ENCODE measurements around the gene ALG10B. TPM values are rescaled to one million over a fixed set of nuclear protein-coding genes. Genes with fewer than 3 reads are reported as not detected.
A peak's percentile ranks its signal among the peaks of the same experiment; 100 is the strongest.
"Not testable (repeated sequence)": the region's sequence is repeated elsewhere in the genome, so short reads cannot be mapped to it uniquely, and the experiment has no call there.

Gene ALG10B, protein sequence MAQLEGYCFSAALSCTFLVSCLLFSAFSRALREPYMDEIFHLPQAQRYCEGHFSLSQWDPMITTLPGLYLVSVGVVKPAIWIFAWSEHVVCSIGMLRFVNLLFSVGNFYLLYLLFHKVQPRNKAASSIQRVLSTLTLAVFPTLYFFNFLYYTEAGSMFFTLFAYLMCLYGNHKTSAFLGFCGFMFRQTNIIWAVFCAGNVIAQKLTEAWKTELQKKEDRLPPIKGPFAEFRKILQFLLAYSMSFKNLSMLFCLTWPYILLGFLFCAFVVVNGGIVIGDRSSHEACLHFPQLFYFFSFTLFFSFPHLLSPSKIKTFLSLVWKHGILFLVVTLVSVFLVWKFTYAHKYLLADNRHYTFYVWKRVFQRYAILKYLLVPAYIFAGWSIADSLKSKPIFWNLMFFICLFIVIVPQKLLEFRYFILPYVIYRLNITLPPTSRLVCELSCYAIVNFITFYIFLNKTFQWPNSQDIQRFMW
- 10 to 100 TPM; 14.7 to 16.3 TPM for total RNA-seq

DNA sequence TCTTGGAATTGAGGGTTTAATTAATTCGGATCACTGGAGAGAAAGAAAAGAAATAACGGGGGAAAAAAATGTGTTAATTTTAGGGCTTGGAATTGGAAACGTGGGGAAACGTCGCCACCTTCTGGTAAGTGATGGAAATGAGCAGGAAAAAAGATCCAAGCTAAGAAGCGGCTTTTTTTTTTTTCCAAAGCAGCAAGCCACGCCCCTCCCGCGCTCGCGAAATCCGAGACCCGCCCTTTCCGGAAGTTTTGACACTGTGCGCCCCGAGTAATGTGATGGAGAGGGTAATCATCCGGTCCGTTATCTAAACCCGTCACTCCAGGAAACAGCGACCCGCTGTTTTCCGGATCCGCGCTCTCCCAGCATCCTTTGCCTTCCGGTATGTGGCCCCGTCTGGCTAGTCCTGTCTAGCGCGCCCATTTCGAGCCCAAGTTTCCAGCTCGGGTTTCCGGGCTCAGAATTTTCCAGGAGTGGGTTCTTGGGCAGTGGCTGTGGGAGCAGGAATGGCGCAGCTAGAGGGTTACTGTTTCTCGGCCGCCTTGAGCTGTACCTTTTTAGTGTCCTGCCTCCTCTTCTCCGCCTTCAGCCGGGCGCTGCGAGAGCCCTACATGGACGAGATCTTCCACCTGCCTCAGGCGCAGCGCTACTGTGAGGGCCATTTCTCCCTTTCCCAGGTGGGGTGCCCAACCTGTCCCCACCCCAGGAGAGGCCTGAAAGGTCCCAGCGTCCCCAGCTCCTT lies at the start of gene ALG10B:
Gene ALG10B, plus strand, starts transcription at position 384 of the 739 bp plus-strand sequence. Its CDS starts 120 bp downstream, at position 504.
- peak; percentile 100 for ATAC-seq (replicated peaks in 1 of 2)
- peaks cover 1 to 3% of the 10 kb centered on the region in 2 donors for H3K36me3 Mint-ChIP-seq (ENCODE audit: insufficient read depth in 2 of 2)
- DNase-seq = peak; percentile 92 to 93
- no peaks in the 10 kb centered on the region for H3K27me3 Mint-ChIP-seq (ENCODE audit: low read depth)
- H3K27ac Mint-ChIP-seq = peak within 1 kb of the TSS; percentile 97
- no peaks in the 10 kb centered on the region for H3K9me3 Mint-ChIP-seq
- H3K4me1 Mint-ChIP-seq (ENCODE audit: low read depth) = peaks cover 25% of the 10 kb centered on the region
- H3K4me3 Mint-ChIP-seq = peak within 1 kb of the TSS; percentile 94 to 98

DNA sequence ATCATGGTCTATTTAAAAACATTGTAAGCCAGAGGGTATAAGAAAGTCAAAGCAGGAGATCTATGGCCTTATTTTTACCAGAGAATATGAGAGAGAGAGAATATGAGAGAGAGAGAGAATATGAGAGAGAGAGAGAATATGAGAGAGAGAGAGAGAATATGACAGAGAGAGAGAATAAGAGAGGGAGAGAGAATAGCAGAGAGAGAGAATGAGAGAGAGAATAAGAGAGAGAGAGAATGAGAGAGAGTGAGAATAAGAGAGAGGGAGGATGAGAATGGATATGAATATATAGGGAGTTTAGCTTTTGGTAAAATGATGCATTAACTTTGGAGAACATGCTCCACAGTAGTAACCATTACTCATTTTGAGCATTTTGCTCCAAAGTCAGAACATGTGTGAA lies 48.0 kb upstream of the ALG10B start:
- Mint-ChIP-seq H3K9me3 (peaks cover 0 to 11% of the 10 kb centered on the region in 2 donors), H3K4me1 (ENCODE audit: low read depth) (no peaks in the 10 kb centered on the region)
- ATAC-seq (replicated peaks in 1 of 2) = no peak

DNA sequence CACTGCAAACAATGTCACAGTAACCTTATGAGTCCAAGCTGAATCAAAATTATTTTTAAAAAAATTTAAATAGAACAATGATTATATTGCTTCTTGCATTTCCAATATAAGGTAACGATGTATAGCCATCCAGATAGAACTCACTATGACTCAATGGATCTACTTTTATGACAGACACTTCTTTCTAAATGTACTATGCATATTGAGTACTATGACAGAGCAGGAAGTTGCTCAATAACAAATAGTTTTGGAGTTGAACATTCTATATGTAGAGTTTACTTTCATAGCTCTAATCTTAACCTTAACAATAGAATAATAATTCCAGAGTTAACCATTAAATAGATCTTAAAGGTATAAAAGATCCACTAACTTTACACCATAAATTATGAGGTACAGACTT lies 46.7 kb upstream of the ALG10B start:
- H3K27ac Mint-ChIP-seq = no peak overlapping the region
- H3K4me3 Mint-ChIP-seq = no peak overlapping the region
- peaks cover 0 to 12% of the 10 kb centered on the region in 2 donors for H3K9me3 Mint-ChIP-seq
- H3K27me3 Mint-ChIP-seq (ENCODE audit: low read depth) = no peaks in the 10 kb centered on the region
- ATAC-seq (replicated peaks in 1 of 2) = no peak
- no peak for DNase-seq
- H3K4me1 Mint-ChIP-seq (ENCODE audit: low read depth) = no peaks in the 10 kb centered on the region
- no peaks in the 10 kb centered on the region for H3K36me3 Mint-ChIP-seq (ENCODE audit: insufficient read depth in 2 of 2)

More for the DNA sequence above, 48.0 kb upstream of the ALG10B start:
- H3K27ac Mint-ChIP-seq = no peak overlapping the region
- H3K36me3 Mint-ChIP-seq (ENCODE audit: insufficient read depth in 2 of 2) = no peaks in the 10 kb centered on the region
- H3K27me3 Mint-ChIP-seq (ENCODE audit: low read depth) = no peaks in the 10 kb centered on the region
- no peak overlapping the region for H3K4me3 Mint-ChIP-seq
- no peak for DNase-seq

DNA sequence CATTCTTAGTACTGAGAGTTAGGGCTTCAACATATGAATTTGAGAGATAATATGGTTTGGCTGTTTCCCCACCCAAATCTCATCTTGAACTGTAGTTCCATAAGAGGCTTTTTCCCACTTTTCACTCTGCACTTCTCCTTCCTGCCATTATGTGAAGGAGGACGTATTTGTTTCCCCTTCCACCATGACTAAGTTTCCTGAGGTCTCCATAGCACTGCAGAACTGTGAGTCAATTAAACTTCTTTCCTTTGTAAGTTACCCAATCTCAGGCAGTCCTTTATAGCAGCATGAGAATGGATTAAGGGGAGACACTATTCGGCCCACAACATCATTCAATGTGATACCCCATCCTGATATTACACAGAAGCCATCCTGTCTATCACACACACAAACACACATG lies 36.8 kb upstream of the ALG10B start:
- Mint-ChIP-seq H3K27ac (no peak overlapping the region), H3K4me1 (ENCODE audit: low read depth) (no peaks in the 10 kb centered on the region), H3K27me3 (ENCODE audit: low read depth) (peaks cover 7% of the 10 kb centered on the region), H3K36me3 (ENCODE audit: insufficient read depth in 2 of 2) (no peaks in the 10 kb centered on the region), H3K9me3 (peaks cover 0 to 6% of the 10 kb centered on the region in 2 donors), H3K4me3 (no peak overlapping the region)
- DNase-seq (no peak), ATAC-seq (replicated peaks in 1 of 2) (no peak)

DNA sequence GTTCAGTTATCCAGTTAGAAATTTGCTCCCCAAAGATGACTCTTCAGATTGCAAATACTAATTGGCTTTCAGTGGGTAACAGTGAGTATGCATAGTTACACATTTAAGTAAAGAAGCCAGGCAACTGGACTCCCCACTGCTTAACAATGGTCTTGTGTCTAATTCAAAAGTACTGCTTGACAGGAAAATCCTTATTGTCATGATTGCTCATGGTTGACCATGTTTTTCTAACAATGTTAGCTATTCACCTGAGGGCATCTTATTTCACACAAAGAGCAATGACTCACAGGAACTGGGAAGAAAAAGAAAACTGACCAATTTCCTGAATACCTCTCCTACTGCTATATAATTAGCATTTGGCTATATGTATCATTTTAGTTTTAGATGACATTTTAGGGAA lies 33.7 kb upstream of the ALG10B start:
- no peaks in the 10 kb centered on the region for H3K4me1 Mint-ChIP-seq (ENCODE audit: low read depth)
- H3K27me3 Mint-ChIP-seq (ENCODE audit: low read depth) = peaks cover 7% of the 10 kb centered on the region
- DNase-seq (no peak), ATAC-seq (replicated peaks in 1 of 2) (no peak)
- H3K4me3 Mint-ChIP-seq = no peak overlapping the region
- H3K9me3 Mint-ChIP-seq = peaks cover 0 to 6% of the 10 kb centered on the region in 2 donors
- H3K27ac Mint-ChIP-seq = no peak overlapping the region
- H3K36me3 Mint-ChIP-seq (ENCODE audit: insufficient read depth in 2 of 2) = no peaks in the 10 kb centered on the region

DNA sequence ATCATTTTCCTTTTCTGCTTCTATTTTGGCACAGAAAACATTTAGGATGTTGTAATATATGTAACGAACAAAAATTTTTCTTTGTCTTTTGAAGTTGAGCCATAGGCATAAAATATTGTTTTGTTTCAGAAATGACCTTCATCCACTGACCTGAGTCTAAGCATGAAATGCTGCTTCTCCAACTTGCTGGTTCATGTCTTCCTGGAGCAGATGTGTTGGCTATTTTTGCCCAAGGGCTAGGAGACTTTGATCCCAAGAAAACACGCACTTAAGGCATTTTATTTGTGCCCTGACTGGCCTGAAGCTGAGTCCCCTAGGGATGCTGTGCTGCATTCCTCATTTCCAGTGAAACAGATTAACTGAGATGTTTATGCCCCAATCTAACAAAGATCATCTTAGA lies 27.2 kb upstream of the ALG10B start:
- DNase-seq (no peak), ATAC-seq (replicated peaks in 1 of 2) (no peak)
- no peaks in the 10 kb centered on the region for H3K36me3 Mint-ChIP-seq (ENCODE audit: insufficient read depth in 2 of 2)
- no peaks in the 10 kb centered on the region for H3K4me1 Mint-ChIP-seq (ENCODE audit: low read depth)
- no peaks in the 10 kb centered on the region for H3K9me3 Mint-ChIP-seq
- no peak overlapping the region for H3K4me3 Mint-ChIP-seq
- peaks cover 3% of the 10 kb centered on the region for H3K27me3 Mint-ChIP-seq (ENCODE audit: low read depth)
- no peak overlapping the region for H3K27ac Mint-ChIP-seq

DNA sequence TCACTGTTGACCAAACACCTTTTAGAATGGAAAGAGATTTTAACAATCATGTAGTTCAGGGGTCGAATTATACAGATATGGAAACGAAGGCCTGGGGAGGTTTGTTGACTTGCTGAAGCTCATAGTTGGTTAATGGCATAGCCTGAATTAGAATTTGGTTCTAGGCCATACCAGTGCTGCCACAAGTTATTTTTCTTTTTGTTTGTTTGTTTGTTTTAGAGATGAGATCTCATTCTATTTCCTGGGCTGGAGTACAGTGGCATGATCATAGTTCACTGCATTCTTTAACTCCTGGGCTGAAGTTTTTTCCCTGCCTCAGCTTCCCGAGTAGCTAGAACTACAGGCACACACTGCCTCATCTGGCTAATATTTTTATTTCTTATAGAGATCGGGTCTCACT lies 25.4 kb upstream of the ALG10B start:
- H3K4me1 Mint-ChIP-seq (ENCODE audit: low read depth) = no peaks in the 10 kb centered on the region
- H3K4me3 Mint-ChIP-seq = no peak overlapping the region
- no peak overlapping the region for H3K27ac Mint-ChIP-seq
- DNase-seq (no peak), ATAC-seq (replicated peaks in 1 of 2) (no peak)
- no peaks in the 10 kb centered on the region for H3K9me3 Mint-ChIP-seq
- H3K36me3 Mint-ChIP-seq (ENCODE audit: insufficient read depth in 2 of 2) = no peaks in the 10 kb centered on the region
- no peaks in the 10 kb centered on the region for H3K27me3 Mint-ChIP-seq (ENCODE audit: low read depth)

DNA sequence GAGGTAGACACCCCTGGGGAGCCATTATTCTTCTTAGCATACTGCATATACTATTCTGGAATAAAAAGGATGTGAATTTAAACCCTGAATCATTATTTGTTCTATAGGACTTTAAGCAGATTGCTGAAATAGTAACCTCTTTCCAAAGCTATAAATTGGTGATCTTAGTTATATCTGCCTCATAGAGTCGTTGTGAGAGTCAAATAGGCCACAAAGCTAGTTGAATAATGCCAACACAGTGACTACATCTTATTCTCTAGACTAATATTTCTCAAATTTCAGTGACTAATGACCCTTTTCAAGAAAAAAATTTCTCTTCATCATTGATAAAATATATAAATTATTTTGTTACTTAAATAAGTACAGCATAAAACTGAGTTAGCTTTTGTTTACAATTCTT lies 13.6 kb upstream of the ALG10B start:
- not testable (repeated sequence) for DNase-seq; ATAC-seq (replicated peaks in 1 of 2); H3K27ac Mint-ChIP-seq; H3K9me3 Mint-ChIP-seq; H3K27me3 Mint-ChIP-seq (ENCODE audit: low read depth); H3K36me3 Mint-ChIP-seq (ENCODE audit: insufficient read depth in 2 of 2); H3K4me1 Mint-ChIP-seq (ENCODE audit: low read depth); H3K4me3 Mint-ChIP-seq

DNA sequence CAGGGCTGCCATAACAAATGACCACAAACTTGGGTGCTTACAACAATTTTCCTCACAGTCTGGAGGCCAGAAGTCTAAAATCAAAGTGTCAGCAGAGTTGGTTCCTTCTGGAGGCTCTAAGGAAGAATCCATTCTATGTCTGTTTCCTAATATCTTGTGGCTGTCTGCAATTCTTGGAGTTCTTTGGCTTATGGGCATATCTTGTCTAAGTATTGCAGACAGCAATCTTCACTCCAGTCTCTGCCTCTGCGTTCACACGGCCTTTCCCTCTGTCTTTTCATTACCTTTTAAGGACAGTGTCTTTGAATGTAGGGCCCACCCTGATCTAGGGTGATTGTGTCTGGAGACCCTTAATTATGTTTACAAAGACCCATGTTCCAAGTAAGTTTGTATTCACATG lies 5.4 kb downstream of the ALG10B start:
- not testable (repeated sequence) for H3K36me3 Mint-ChIP-seq (ENCODE audit: insufficient read depth in 2 of 2); ATAC-seq (replicated peaks in 1 of 2); DNase-seq; H3K27me3 Mint-ChIP-seq (ENCODE audit: low read depth); H3K4me3 Mint-ChIP-seq; H3K27ac Mint-ChIP-seq; H3K9me3 Mint-ChIP-seq
- peaks cover 20% of the 10 kb centered on the region for H3K4me1 Mint-ChIP-seq (ENCODE audit: low read depth)

DNA sequence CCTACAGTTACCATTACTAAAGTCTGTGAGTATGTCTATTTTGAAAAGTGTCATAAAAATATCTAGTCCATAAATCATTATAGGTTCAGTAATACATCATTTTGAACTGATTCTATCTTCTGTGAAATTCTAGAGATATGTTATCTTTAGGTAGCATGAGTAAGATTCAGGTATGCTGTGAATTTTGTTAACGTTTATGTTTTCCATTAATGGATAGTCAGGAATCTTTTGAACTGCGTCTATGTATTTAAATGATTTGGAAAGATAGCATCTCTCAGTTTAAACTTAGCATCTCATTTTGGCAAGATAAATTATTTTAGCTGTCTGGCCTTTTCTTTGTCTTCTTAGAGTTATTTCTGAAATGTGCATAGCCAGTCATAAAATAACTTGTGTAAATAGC lies 8.3 kb downstream of the ALG10B start:
- Mint-ChIP-seq H3K4me1 (ENCODE audit: low read depth) (no peaks in the 10 kb centered on the region), H3K36me3 (ENCODE audit: insufficient read depth in 2 of 2) (peaks cover 0 to 5% of the 10 kb centered on the region in 2 donors), H3K27ac (no peak overlapping the region), H3K9me3 (no peaks in the 10 kb centered on the region), H3K27me3 (ENCODE audit: low read depth) (no peaks in the 10 kb centered on the region), H3K4me3 (no peak overlapping the region)
- ATAC-seq (replicated peaks in 1 of 2) (no peak), DNase-seq (no peak)

DNA sequence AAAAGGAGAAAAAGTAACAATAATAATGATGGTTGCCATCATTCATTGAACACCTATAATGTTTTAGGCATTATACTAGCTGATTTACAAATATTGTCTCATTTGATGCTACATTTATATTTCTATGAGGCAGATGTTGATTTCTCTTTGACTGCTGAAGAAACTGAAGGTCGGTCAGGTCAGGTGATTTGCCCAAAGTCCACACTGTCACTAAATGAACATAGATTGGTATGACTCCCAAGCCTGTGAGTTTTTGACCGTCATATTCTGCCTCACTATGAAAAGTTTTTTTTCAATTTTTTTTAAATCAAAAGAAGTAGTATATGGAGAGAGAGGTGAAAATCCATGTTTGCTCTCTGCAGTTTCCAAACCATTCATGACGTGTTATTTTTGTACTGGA lies 10.8 kb downstream of the ALG10B start:
- Mint-ChIP-seq H3K4me1 (ENCODE audit: low read depth) (no peaks in the 10 kb centered on the region), H3K27me3 (ENCODE audit: low read depth) (no peaks in the 10 kb centered on the region), H3K27ac (no peak overlapping the region), H3K4me3 (no peak overlapping the region), H3K36me3 (ENCODE audit: insufficient read depth in 2 of 2) (peaks cover 0 to 2% of the 10 kb centered on the region in 2 donors), H3K9me3 (no peaks in the 10 kb centered on the region)
- no peak for DNase-seq
- ATAC-seq (replicated peaks in 1 of 2) = no peak

DNA sequence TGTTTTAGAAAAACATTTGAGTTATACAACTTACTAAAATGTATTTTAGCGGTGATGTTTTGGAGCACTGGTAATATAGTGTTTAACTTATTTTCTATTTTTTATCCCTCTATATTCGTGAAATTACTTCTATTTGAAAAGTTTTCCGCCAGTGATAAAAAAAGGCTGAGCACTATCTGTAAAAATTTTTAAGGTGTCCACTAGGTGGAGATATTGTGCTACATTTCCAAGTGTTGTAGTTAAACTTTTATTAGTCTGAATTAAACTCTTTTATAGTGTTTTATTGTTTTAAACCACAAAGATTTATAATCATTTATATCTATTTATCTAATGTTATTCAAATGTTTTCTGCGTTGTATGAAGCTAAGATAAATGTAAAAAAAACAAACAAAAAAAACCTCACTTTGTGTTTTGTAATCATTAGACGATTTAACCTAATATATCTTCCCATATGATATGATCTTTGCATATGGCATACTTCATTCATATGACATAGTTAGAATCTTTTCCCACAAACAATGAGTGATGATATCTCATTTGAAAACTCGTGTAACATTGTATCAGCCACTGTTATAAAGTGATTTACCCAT lies 11.8 kb downstream of the ALG10B start:
- H3K4me1 Mint-ChIP-seq (ENCODE audit: low read depth) = no peaks in the 10 kb centered on the region
- H3K27ac Mint-ChIP-seq = no peak overlapping the region
- H3K9me3 Mint-ChIP-seq = no peaks in the 10 kb centered on the region
- no peak overlapping the region for H3K4me3 Mint-ChIP-seq
- H3K36me3 Mint-ChIP-seq (ENCODE audit: insufficient read depth in 2 of 2) = peaks cover 0 to 2% of the 10 kb centered on the region in 2 donors
- no peak for DNase-seq
- no peaks in the 10 kb centered on the region for H3K27me3 Mint-ChIP-seq (ENCODE audit: low read depth)
- no peak for ATAC-seq (replicated peaks in 1 of 2)

DNA sequence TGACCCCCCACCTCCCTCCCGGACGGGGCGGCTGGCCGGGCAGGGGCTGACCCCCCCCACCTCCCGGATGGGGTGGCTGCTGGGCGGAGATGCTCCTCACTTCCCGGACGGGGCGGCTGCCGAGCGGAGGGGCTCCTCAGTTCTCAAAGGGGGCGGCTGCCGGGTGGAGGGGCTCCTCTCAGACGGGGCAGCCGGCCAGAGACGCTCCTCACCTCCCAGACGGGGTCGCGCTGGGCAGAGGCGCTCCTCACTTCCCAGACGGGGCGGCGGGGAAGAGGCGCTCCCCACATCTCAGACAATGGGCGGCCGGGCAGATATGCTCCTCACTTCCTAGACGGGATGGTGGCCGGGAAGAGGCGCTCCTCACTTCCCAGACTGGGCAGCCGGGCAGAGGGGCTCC lies 13.8 kb downstream of the ALG10B start:
- H3K27ac Mint-ChIP-seq; H3K4me3 Mint-ChIP-seq; H3K36me3 Mint-ChIP-seq (ENCODE audit: insufficient read depth in 2 of 2); H3K9me3 Mint-ChIP-seq; DNase-seq; H3K27me3 Mint-ChIP-seq (ENCODE audit: low read depth); H3K4me1 Mint-ChIP-seq (ENCODE audit: low read depth); ATAC-seq (replicated peaks in 1 of 2): not testable (repeated sequence)
